K562 (cell line): ENCODE measurements around the gene CGNL1.

Source experiments
- CEBPZ ChIP-seq: fragments of 150-350 bp; IDR thresholded peaks from 2 replicates; pipeline ENCODE4 v1.6.1; 2014; ENCODE audit warnings: low read depth, mild to moderate bottlenecking, low read length, borderline replicate concordance
- MTA1 ChIP-seq: fragments of 450-650 bp; IDR thresholded peaks from 2 replicates; pipeline ENCODE4 v1.6.1; 2017; ENCODE audit warnings: borderline replicate concordance
- ZNF586 ChIP-seq: fragments of 450-650 bp; formaldehyde crosslinking; conservative IDR thresholded peaks from 2 replicates; pipeline ENCODE4 v1.4.0; 2020; ENCODE audit warnings: mild to moderate bottlenecking, moderate library complexity

GRCh38 chr15:57464480-57464879 is 88.2 kb downstream of the CGNL1 start:
- no peak for TF ChIP-seq MTA1
- no peak for TF ChIP-seq ZNF586
- TF ChIP-seq CEBPZ, result no peak
